HG03571 (cell line): ENCODE data around the gene HIVEP3.

Experiments
- ATAC-seq: cut with Tn5 transposase; IDR thresholded peaks from one replicate; pipeline ENCODE4 v1.9.1; 2021; ENCODE audit not compliant: unreplicated experiment

HIVEP3 gene

GRCh38 chr1:41640141-41640751, 278.5 kb downstream of the HIVEP3 start:
- no peak for ATAC-seq

GRCh38 chr1:41639332-41639936, 279.3 kb downstream of the HIVEP3 start:
- no peak for ATAC-seq

GRCh38 chr1:41638086-41639024, 280.4 kb downstream of the HIVEP3 start:
- ATAC-seq = no peak

- ATAC-seq = no peak
Observed at GRCh38 chr1:41637367-41637766, 281.4 kb downstream of the HIVEP3 start.

GRCh38 chr1:41633764-41634163, 285.0 kb downstream of the HIVEP3 start:
- ATAC-seq = no peak

- ATAC-seq = no peak
Observed at GRCh38 chr1:41632781-41633575, 285.7 kb downstream of the HIVEP3 start.

- ATAC-seq = no peak
Observed at GRCh38 chr1:41631971-41632370, 286.8 kb downstream of the HIVEP3 start.

GRCh38 chr1:41631154-41631553, 287.6 kb downstream of the HIVEP3 start:
- ATAC-seq = no peak

- ATAC-seq = no peak
Observed at GRCh38 chr1:41629571-41629970, 289.2 kb downstream of the HIVEP3 start.

- no peak for ATAC-seq
Observed at GRCh38 chr1:41629141-41629540, 289.6 kb downstream of the HIVEP3 start.

GRCh38 chr1:41627491-41628280, 291.0 kb downstream of the HIVEP3 start:
- no peak for ATAC-seq

- no peak for ATAC-seq
Observed at GRCh38 chr1:41626616-41627375, 291.9 kb downstream of the HIVEP3 start.

- ATAC-seq = no peak
Observed at GRCh38 chr1:41626146-41626545, 292.6 kb downstream of the HIVEP3 start.

GRCh38 chr1:41623736-41624135, 295.0 kb downstream of the HIVEP3 start:
- peak; percentile 13 for ATAC-seq

GRCh38 chr1:41622859-41623732, 295.6 kb downstream of the HIVEP3 start:
- ATAC-seq = peak; percentile 72

- ATAC-seq = no peak
Observed at GRCh38 chr1:41622402-41622801, 296.3 kb downstream of the HIVEP3 start.

- no peak for ATAC-seq
Observed at GRCh38 chr1:41621791-41622190, 296.9 kb downstream of the HIVEP3 start.

GRCh38 chr1:41621256-41621655, 297.5 kb downstream of the HIVEP3 start:
- ATAC-seq = no peak
